Measurements from ENCODE around the gene TSPAN6.

Gene TSPAN6

GRCh38 chrX:100636321-100636991 lies at the start of gene TSPAN6:
Gene TSPAN6 (minus strand): TSS chrX:100636806. CDS start chrX:100636694, 112 bp downstream.
- peak; percentile 50 for TF ChIP-seq CTCF (IDR thresholded peaks at IDR 0.05; ENCODE audit: insufficient read depth, low read depth, low read length, missing control alignments)
- peak; percentile 81 for DNase-seq (ENCODE audit: low read depth)
- peak within 1 kb of the TSS; percentile 65 for H3K4me3 ChIP-seq (ENCODE audit: low read length)

- DNase-seq (ENCODE audit: low read depth), result no peak
These were observed 49.3 kb upstream of the TSPAN6 start for GRCh38 chrX:100685997-100686305.

GRCh38 chrX:100685284-100685996 lies 48.8 kb upstream of the TSPAN6 start:
- H3K4me3 ChIP-seq (ENCODE audit: low read length), result no peak overlapping the region
- TF ChIP-seq CTCF (IDR thresholded peaks at IDR 0.05; ENCODE audit: insufficient read depth, low read depth, low read length, missing control alignments), result peak; percentile 84
- peak; percentile 67 for DNase-seq (ENCODE audit: low read depth)

More at GRCh38 chrX:100685997-100686305, 49.3 kb upstream of the TSPAN6 start:
- no peak for TF ChIP-seq CTCF (IDR thresholded peaks at IDR 0.05; ENCODE audit: insufficient read depth, low read depth, low read length, missing control alignments)
- H3K4me3 ChIP-seq (ENCODE audit: low read length), result no peak overlapping the region

GRCh38 chrX:100682939-100683338 lies 46.3 kb upstream of the TSPAN6 start:
- H3K4me3 ChIP-seq (ENCODE audit: low read length), result no peak overlapping the region
- no peak for TF ChIP-seq CTCF (IDR thresholded peaks at IDR 0.05; ENCODE audit: insufficient read depth, low read depth, low read length, missing control alignments)
- DNase-seq (ENCODE audit: low read depth), result no peak

GRCh38 chrX:100681599-100681998 lies 45.0 kb upstream of the TSPAN6 start:
- DNase-seq (ENCODE audit: low read depth), result no peak
- TF ChIP-seq CTCF (IDR thresholded peaks at IDR 0.05; ENCODE audit: insufficient read depth, low read depth, low read length, missing control alignments), result no peak
- H3K4me3 ChIP-seq (ENCODE audit: low read length), result no peak overlapping the region

GRCh38 chrX:100680756-100681155 lies 44.1 kb upstream of the TSPAN6 start:
- no peak for DNase-seq (ENCODE audit: low read depth)
- TF ChIP-seq CTCF (IDR thresholded peaks at IDR 0.05; ENCODE audit: insufficient read depth, low read depth, low read length, missing control alignments), result no peak
- H3K4me3 ChIP-seq (ENCODE audit: low read length), result no peak overlapping the region
